Activated CD4-positive, alpha-beta T cell treated with anti-CD3 and anti-CD28 coated beads for 48 hours (primary cell): ENCODE data around the gene TLL1.

ENCODE experiments used
- DNase-seq: peaks from one replicate; pipeline ENCODE4 v3.0.0-alpha.2; 2020

The TLL1 gene

DNA sequence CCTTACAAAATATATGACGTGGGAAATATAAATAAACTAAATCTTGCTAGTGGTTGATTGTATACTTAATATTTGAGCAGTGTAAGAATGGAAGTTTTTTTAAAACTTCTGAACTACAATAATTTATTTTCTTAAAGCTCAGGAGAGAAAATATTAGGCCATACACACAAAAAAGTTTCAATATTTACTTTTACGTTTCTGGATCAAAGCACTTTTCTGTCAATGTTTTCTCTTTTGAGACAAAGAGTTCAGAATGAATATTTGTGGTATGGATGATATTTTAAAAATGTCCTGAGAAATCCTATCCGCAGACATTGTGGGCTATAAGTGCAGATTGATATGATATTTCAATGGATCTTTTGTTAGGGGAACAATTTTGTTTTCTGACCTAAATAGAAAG, 109.9 kb downstream of the TLL1 start:
- DNase-seq: no peak

DNA sequence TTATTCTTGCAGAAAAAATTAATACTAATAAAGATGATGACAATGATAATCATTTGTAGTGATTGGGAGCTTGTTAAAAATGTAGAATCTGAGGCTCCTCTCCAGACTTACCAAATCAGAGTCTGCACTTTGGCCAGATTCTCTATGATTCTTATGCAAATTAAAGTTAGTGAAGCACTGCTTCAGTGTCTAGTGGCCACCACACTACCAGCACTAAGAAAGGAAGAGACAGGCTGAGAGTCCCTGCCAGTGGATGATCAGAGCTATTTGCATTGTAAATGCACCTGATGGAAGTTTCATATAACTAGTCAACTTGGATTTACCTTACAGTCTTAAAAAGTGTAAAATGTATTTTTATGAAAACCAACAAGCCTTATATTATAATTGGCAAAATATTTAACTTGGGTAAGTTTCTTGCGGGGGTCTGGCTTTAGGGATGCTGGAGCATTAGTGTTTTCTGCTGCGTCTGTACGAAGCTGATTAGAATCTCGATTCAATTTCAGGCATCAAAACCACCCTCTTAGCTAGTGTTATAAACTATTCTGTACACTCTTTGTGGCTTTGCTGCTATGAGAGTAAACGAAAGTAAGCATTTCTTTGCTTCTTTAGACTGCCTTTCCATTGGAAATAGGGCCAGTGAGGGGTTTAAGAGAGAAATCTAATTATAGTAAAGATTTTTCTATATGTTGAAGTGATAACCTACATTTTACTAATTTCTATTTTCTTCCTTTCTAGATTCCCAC, 114.1 kb downstream of the TLL1 start:
- no peak for DNase-seq

DNA sequence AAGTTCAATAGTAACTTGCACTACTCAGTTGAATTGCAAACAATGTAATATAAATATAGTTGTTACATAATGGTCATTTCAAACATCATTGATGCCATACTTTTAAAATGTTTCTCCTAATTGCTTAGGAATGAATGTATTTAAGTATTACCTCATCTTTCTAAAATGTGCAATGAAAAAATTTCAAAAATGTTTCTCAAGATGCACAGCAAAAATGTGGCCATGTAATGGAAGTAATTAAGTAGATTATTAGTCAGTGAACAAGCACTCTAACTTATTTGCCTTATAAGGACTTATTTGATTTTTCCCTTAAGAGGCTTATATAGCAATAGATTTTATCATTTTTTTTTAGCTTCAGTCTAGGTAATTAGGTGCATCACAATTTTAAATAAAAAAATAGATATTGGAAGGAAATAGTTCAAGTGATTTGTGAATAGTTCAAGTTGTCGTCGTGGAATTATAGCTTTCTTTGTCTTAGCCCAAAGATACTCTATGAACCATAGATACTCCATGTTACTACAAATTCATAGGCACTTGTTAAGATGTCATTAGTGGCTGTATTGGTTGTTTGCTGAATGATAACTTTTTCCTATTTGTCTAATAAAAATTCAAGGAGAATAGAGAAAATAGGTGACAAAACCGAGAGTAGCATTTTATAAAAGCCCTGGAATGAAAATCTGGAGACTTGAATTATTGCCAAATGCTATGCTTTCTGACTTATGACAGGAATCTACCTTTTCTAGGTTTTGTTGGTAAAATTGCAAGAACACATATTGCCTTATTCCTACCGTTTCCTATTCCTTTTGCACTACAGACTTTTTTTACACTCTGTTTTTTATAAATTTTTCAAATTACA, 118.5 kb downstream of the TLL1 start:
- no peak for DNase-seq

DNA sequence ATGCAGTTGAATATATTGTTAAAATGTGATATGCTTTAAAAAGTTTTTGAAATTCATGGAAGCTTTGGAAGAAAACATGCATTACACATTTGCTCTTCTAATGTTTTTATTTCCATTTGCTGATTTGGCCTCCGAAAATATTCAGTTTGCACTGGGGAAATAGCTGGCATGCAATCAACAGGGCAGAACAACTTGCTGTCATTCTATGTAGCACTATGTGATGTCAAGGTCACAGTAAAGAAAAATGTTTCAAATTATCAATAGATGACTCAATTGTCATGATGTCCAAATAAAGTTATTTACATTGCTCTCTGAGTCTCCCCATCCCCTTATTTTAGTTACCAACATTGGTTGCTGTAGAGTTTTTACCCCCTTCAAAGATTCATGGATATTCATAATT, 119.2 kb downstream of the TLL1 start:
- DNase-seq: no peak

DNA sequence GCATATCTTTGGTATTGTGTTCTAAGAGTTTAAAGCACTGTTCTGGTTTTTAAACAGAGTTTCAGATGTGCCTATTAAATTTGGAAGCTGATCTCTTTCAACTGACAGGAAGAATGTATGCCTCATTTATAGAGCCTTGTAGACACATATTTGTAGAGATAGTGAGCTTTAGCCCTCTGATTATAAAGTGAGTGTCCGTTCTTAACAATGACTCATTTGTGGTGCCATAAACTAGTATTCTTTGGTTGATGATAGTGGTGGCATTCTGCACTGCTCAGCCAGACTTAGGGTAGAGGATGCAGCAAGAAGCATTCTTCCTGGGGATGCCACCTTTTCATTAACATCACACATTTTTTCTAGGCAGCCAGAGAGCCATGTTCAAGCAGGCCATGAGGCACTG, 121.7 kb downstream of the TLL1 start:
- no peak for DNase-seq

DNA sequence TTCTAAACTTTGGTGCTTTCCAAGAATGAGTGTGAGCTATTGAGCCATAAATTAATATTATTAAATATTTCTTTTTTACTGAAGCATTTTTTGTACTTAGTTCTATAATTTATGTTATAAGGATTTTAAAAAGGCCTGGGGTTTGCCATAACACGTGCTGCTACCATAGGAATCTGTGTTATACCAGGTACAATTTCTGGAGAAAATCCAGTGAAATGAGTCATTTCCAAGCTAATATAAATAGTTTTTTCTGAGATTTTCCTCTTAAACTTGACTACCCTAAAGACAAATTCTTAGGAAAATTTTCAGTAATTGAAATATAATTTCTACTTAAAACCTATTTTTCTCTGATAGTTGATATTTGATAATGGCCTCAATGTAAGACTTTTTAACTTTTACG, 130.8 kb downstream of the TLL1 start:
- no peak for DNase-seq

DNA sequence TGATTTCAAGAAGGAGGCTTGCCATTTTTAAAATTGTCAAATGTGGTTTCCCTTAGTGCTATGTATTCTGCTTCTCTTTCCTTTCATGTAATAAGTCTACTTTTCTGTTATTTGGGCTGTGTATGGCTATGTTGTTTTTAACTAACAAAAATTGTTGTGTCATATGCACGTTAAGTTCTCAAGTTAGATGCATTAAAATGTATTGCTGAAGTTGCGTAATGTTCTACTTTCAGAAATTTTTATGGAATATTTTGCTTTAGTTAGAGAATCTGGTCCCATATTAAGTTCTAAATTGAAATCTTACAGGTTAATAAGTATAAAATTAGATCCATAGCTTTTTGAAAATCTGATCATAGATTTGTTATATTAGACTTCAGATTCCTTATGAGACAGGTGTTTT, 133.2 kb downstream of the TLL1 start:
- no peak for DNase-seq

DNA sequence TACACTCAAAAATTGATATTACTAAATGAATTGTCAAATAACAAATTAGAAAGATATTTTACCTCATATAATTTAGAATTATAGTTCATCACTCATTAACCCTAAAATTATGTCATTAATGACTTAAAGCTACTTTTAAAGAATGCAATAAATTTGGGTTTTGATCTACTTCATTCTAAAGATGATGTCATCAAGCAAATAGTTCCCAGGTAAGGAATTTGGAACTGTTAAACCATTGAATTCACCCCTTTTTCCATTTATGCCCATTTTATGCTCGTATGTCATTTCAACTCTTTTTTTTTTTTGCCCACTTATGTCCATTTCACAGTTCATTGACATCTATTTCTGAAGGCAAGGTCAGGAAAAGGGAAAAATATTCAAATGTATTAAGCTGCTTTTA, 135.5 kb downstream of the TLL1 start:
- DNase-seq: no peak

DNA sequence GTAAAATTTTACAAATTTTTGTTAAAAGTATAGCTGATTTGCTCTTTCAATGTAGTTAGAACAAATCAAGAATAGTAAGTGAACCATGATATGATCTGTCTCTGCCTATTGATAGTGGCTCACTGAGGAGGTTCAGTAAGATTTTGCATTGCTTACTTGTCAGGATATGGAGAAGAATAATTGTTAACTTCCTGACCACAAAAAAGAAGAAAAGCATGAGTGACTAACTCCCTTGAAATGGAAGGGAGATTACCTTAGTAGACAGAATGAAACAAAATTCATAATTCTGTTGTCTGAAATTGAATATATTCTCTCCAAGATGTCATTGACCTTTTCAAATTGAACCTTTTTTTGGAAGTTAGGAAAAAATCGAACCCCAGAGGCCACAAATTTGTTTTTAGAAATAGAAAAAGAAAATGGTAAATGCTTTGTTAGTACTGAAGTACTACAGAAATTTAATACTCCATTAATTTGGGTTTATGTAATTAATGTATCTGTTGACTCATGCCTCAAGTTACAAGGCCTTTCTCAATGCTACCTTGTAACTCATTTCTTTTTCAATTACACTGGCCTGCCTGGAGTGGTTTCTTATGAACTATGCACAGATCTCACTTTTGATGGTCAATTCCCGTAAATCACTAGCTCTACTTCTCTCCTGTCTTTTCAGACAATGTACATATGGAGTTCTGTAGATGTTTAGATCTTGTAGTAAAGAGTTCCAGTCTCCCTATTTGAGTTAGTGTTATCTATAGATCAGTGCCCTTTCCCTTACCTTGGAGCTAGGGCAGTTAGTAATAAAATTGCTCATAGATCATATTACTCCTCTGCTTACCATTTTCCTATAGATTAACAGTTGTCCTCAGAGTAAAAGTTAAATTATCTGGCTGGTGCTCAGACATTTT, 139.3 kb downstream of the TLL1 start:
- no peak for DNase-seq

DNA sequence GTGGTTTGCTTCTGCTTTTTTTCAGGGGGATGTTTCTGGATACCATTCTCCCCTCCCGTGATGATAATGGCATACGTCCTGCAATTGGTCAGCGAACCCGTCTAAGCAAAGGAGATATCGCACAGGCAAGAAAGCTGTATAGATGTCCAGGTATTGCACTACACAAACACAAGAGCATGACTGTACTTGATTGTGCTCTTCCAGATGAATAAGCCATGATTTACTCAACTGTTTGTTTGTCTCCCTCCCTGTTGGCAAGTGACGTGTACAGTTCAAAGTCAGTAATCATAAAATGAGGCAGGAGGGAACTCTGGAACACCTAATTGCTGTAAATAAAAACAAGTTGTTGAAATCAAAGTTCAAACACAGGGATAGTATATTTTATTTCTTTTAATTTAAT, 141.4 kb downstream of the TLL1 start:
- no peak for DNase-seq

DNA sequence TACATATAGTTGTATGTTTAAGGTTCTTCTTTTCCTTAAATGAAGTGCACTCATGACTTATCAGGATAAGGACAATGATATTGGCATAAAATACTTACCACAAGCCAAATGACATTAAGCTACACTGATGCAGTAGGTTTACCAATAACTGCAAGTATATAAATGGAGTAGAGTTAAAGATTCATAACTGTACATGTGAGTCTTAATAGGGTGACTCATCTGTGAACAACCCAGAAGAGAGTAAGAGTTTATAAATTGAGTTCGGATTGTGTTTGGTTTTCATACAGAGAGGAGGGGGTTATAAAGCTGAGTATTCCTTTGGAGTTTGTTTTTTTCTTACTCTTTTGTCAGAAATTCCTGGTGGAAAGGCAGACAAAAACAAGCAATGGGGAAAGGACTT, 144.8 kb downstream of the TLL1 start:
- no peak for DNase-seq

DNA sequence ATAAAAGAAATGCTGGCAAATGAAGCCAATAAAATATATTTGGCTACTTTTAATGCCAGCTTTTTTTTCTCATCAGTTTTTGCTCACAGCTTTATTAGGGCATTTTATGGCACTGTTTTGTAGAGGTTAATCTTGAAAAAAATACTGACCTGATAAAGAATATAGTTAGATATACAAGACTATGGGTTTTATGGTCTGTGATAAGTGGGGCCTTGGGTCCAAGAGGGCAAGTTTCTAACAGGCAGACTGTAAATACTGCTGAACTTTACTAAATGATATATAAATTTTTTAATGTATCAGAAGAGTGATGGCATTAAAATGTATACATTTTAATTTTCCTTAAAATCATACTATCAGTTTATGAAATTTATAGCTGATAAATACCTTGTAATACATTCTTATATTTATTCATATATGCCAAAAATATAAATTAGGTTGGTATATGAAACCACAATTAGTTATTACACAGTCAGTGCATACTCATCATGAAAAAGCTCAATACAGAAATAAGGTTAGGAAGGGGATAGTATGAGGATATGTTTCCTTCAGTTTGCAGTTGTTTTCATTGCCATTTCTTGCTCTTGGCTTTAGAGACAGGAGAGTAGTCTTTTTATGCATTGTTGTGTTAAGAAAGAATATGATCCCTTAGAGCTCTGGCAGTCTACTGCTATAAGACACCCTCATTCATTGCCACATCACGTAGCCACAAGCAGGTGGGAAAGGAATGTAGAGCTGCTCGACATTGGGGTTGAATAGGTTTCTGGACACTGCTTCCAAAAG, 146.6 kb downstream of the TLL1 start:
- no peak for DNase-seq

DNA sequence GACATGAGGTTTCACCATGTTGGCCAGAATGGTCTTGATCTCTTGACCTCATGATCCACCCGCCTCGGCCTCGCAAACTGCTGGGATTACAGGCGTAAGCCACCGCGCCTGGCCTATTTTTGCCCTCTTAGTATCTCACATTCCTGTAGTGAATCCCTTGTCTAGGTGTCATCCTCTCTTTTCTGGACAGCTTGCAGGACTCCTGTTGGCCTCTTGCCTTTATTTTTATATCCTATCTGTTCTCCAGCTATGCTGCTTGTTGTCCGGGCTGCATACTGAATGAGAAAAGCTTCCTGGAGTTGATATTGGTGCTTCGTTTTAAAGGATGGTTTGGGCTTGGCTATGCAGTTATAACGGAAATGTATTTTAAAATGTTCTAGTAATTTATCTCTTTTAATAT, 148.6 kb downstream of the TLL1 start:
- no peak for DNase-seq

DNA sequence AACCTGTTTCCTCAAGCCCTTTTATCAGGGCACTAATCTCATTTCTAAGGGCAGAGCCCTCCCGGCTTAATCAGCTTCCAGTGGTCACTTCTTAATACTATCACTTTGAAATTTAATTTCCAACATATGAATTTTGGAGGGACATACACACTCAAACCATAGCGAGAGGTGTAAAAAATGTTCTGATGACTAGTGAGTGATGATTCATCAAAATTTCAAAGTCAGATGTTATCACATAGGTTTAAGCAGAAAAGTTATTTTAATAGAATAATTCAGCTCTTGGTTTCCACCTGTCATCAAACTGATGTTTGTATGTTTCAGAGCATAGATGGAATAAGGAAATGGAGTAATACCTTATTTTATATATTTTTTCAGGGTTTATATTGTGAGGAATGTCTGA, 161.9 kb downstream of the TLL1 start:
- DNase-seq: no peak

DNA sequence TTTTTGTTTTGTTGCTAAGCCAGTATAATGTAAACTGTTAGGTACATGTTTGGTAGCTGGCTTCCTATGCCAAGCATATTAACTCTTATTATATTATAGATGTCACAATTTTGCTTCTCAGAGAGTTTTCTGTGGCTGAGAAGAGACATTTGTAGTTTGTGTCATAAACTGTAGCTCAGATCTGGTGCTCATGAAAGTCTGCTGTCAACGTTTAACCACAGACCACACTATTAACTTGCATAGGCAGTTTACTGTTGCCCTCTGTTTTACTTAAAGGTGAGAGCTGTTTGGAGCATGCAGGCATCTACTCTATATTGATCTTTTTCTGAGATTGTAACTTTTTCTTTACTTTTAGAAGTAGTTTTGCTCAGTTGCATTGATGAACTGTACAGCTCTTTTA, 166.8 kb downstream of the TLL1 start:
- DNase-seq: no peak

DNA sequence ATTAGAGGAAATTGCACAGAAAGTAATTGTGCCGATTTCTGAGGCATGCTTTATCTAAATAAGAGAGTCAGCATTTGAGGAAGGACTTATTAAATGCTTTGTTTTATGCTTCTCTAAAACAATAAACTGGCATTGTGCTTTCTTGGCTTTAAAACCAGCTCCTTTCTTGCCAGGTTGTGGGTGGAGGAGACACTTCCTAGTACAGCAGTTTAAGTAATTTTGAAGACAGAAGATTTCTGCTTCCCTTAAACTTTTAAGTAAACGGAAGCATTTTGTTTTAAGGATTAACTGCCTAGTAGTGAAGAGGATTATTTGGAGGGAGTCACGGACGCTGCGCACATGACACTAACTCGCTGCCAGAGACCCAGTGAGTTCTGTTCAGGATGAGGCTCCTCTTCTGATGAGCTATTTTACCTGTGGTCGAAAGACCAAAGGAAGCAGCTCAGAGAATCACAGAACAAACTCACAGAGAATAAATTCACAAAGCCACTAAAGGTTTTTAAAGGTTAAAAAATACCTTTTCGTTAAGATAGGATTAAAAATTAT, 169.5 kb downstream of the TLL1 start:
- DNase-seq: no peak

DNA sequence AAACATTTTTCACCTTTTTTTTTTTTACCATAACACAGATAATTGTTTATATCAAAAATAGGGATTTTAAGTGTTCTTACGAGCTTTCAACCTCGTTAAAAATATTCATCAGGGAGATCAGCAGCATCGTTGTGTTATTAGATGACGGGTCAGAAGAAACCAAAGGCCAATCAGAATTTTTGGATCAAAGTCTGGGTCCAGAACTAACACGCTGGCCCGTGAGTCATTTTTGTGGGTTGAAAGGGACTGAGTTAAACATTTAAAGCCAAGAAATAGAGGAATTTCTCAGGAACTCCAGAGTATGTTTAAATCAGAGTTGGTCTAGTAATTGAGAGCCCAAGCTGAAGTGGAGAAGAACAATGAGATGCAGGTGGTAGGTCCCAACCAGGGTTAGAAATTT, 170.8 kb downstream of the TLL1 start:
- DNase-seq: no peak

DNA sequence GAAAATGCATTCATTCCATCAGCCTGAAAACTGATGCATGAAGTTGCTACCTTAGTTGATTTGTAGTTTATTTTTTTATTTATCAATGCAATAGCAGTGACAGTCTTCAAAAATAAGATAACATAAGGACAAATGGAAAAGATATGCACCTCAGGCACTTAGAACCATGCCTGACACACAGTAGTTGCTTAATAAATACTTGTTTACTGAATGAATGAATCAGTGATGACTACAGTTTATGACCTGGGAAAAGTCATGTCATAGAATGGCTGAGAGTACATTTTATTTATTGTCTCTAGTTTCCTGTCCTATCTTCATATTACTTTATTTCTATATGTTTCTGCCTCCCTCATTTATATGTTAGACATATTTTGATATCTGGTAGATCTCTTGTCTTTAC, 171.8 kb downstream of the TLL1 start:
- DNase-seq: no peak

DNA sequence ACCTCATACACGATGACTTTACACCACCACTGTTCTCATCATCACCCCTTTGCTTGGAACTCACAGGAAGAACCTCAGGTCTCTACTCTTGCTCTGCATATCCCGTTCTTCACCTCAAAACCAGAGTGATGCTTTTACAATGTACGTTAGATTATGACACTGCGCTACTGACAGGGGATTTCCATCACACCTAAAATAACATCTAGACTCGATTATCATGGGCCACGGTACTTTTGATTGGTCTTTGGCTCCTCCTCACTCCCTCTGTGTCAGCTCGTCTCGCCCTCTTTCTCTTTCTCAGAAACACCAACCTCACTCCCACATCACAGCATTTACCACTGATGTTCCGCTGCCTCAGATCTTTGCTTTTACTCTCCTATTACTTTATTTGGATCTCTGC, 172.4 kb downstream of the TLL1 start:
- DNase-seq: no peak

DNA sequence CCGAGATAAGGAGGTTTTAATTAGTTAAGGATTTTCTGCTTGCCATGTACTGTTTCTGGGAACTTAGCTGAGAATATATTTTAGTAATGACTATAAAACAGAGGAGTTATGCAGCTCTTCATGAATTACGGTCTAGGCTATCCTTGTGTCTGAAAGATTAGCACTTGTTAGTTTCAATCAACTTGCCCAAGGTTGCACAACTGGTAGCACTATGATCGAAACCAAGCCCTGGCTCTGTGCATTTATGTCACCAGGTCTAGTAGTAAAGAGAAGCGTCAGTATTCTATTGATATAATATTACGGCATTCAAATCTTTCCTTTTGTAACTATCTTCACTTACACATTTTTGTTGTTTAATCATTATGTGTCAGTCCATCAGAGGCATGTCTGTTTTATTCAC, 176.0 kb downstream of the TLL1 start:
- no peak for DNase-seq

DNA sequence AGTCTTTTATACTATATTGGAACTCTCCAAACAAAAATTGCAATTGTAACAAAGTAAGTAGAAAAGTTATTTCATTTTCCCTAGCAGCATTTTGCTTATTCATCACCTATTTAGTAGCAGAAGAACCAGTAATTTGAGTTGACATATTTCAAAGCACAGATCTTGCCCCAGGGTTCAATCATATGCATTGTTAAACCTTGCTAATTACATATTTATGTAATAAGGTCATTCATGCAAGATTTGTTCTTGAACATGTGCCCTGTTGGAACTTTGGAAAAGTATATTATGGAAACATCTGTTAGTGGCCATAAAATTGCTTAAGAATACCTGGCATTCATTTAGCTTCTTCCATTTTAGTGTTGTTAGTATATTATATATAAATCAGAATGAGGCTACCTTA, 191.7 kb downstream of the TLL1 start:
- DNase-seq: no peak

DNA sequence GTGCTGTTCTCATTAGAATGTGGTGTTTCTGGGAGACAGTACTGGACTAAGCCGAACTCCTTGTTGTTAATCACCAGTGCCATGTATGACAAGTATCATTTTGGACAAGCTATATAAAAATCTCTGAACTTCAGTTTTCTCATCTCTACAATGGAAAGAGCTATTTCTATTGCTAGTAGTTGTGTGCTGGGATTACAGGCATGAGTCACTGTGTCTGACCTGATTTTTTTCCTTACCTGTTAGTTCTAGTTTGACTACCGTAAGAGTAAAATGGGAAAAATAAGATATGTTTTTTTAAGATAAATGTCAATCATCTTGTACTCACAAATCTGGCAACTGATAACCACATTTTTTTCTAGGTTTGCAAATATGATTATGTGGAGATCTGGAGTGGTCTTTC, 192.3 kb downstream of the TLL1 start:
- no peak for DNase-seq
